CD4-positive, alpha-beta T cell (primary cell): ENCODE data around the gene GULP1. TPM values are rescaled to one million over a fixed set of nuclear protein-coding genes. Genes with fewer than 3 reads are reported as not detected.
"Not testable (repeated sequence)": the region's sequence is repeated elsewhere in the genome, so short reads cannot be mapped to it uniquely, and the experiment has no call there.

Experiments
- ATAC-seq: fragments of 200-7000 bp; cut with Tn5 transposase; one replicate; pipeline ENCODE4 v1.10.0; 2022; ENCODE audit warnings: mild to moderate bottlenecking; ENCODE audit not compliant: poor library complexity
- CTCF ChIA-PET: fragments of 350-600 bp; sonication (Branson Sonifier 250); formaldehyde crosslinking; loops from one replicate; lab custom pipeline; 2021; ENCODE audit warnings: antibody characterized with exemption, inconsistent platforms; lab: Charles Lee
- POLR2A ChIA-PET: fragments of 350-600 bp; sonication (Branson Sonifier 250); formaldehyde crosslinking; loops from one replicate; lab custom pipeline; 2021; ENCODE audit warnings: antibody characterized with exemption, inconsistent platforms; lab: Charles Lee
- DNase-seq, 14 experiments: peaks; one replicate each; pipeline ENCODE4 v3.0.0-alpha.2; 2013 to 2020; ENCODE audit warnings: mixed read lengths in 2 of 14
- H3K27ac ChIP-seq, 2 donors: one replicate each; pipeline versions ENCODE4 v1.5.1 to v1.7.0; 2013; ENCODE audit warnings: low read length in 2 of 2, low read depth in 1 of 2, mild to moderate bottlenecking in 1 of 2
- H3K27me3 ChIP-seq, 2 experiments: 1 replicate in 1 of 2; 2 replicates in 1 of 2; pipeline versions ENCODE4 v1.6.1 to v1.7.0; 2013; ENCODE audit warnings: low read length in 2 of 2, control low read depth in 1 of 2, mild to moderate bottlenecking in 1 of 2, moderate library complexity in 1 of 2; ENCODE audit not compliant: insufficient read depth in 2 of 2, control insufficient read depth in 1 of 2
- H3K36me3 ChIP-seq: one replicate; pipeline ENCODE4 v1.6.1; 2013; ENCODE audit warnings: low read length, control low read depth; ENCODE audit not compliant: insufficient read depth
- H3K4me1 ChIP-seq: one replicate; pipeline ENCODE4 v1.6.1; 2013; ENCODE audit warnings: low read length, control low read depth; ENCODE audit not compliant: insufficient read depth
- H3K4me3 ChIP-seq: one replicate; pipeline ENCODE4 v1.5.1; 2013; ENCODE audit warnings: mild to moderate bottlenecking, low read length, moderate library complexity
- H3K9me3 ChIP-seq, 2 experiments: 1 replicate in 1 of 2; 2 replicates in 1 of 2; pipeline versions ENCODE4 v1.6.1 to v1.7.0; 2013; ENCODE audit warnings: low read length in 2 of 2, mild to moderate bottlenecking in 2 of 2, control low read depth in 1 of 2, moderate library complexity in 1 of 2; ENCODE audit not compliant: control insufficient read depth in 1 of 2, insufficient read depth in 1 of 2
- H3K27ac Mint-ChIP-seq: one replicate; pipeline ENCODE4 v1.8.0; 2020; ENCODE audit warnings: mixed read lengths
- H3K27me3 Mint-ChIP-seq: one replicate; pipeline ENCODE4 v1.8.0; 2021; ENCODE audit warnings: mixed read lengths
- H3K36me3 Mint-ChIP-seq: one replicate; pipeline ENCODE4 v1.8.0; 2021; ENCODE audit warnings: low read depth, mixed read lengths
- H3K4me1 Mint-ChIP-seq: one replicate; pipeline ENCODE4 v1.8.0; 2021; ENCODE audit warnings: low read depth, mixed read lengths
- H3K4me3 Mint-ChIP-seq: one replicate; pipeline ENCODE4 v1.8.0; 2020; ENCODE audit warnings: mild to moderate bottlenecking, mixed read lengths
- H3K9me3 Mint-ChIP-seq: one replicate; pipeline ENCODE4 v1.8.0; 2020; ENCODE audit warnings: mixed read lengths
- CTCF ChIP-seq: fragments of 200-600 bp; IDR thresholded peaks from one replicate; pipeline ENCODE4 v1.8.0; 2022; ENCODE audit warnings: antibody characterized with exemption, mild to moderate bottlenecking
- intact Hi-C, 2 experiments: fragments of 100-400 bp; cut with DNase I in 1 of 2; cut with micrococcal nuclease in 1 of 2; formaldehyde crosslinking; loops; one replicate each; pipeline versions ENCODE4 v1.15.1 to v1.9.0; 2023 to 2025; cut with DNase I, micrococcal nuclease
- total RNA-seq, 174 experiments: library from RNA in 2 of 174; stranded (reverse) in 2 of 174; gene quantifications; one replicate each; pipeline ENCODE4 v1.2.3 and lab custom pipeline; 2021 to 2026

GULP1 gene
- total RNA-seq, 2 experiments from 2014 or later = not detected

GRCh38 chr2:188279093-188279445 is 12.6 kb upstream of the GULP1 start:
- DNase-seq (no peak), ATAC-seq (no peak)
- TF ChIP-seq CTCF = no peak
- no peak overlapping the region for H3K27ac Mint-ChIP-seq
- no peaks in the 10 kb centered on the region for H3K27me3 Mint-ChIP-seq
- Histone ChIP-seq H3K27me3 (no peaks in the 10 kb centered on the region), H3K27ac (no peak overlapping the region), H3K36me3 (no peaks in the 10 kb centered on the region), H3K4me3 (no peak overlapping the region), H3K4me1 (no peaks in the 10 kb centered on the region), H3K9me3 (no peaks in the 10 kb centered on the region)
- H3K4me3 Mint-ChIP-seq = no peak overlapping the region
- intact Hi-C loops = no loop called here
- H3K9me3 Mint-ChIP-seq = no peaks in the 10 kb centered on the region
- no peaks in the 10 kb centered on the region for H3K36me3 Mint-ChIP-seq
- CTCF ChIA-PET = no interaction called here
- POLR2A ChIA-PET = interaction anchor here (0.7 kb wide), 1 partner anchor 70 kb away, joined by 3 read pairs; no protein-coding TSS in a partner anchor
- H3K4me1 Mint-ChIP-seq = no peaks in the 10 kb centered on the region

- intact Hi-C loops = no loop called here
- POLR2A ChIA-PET = no interaction called here
- H3K27me3 Mint-ChIP-seq = no peaks in the 10 kb centered on the region
- Histone ChIP-seq H3K4me1 (no peaks in the 10 kb centered on the region), H3K9me3 (no peaks in the 10 kb centered on the region), H3K27ac (no peak overlapping the region), H3K36me3 (no peaks in the 10 kb centered on the region), H3K4me3 (no peak overlapping the region), H3K27me3 (no peaks in the 10 kb centered on the region)
- H3K27ac Mint-ChIP-seq = no peak overlapping the region
- H3K36me3 Mint-ChIP-seq = no peaks in the 10 kb centered on the region
- no peak overlapping the region for H3K4me3 Mint-ChIP-seq
- ATAC-seq (no peak), DNase-seq (no peak)
- no peaks in the 10 kb centered on the region for H3K4me1 Mint-ChIP-seq
- CTCF ChIA-PET = no interaction called here
- peaks cover 2% of the 10 kb centered on the region for H3K9me3 Mint-ChIP-seq
- no peak for TF ChIP-seq CTCF
Measured at GRCh38 chr2:188280811-188281222, 10.9 kb upstream of the GULP1 start.

GRCh38 chr2:188282907-188283306 is 8.8 kb upstream of the GULP1 start:
- ATAC-seq = no peak
- POLR2A ChIA-PET = no interaction called here

GRCh38 chr2:188284251-188284650 is 7.4 kb upstream of the GULP1 start:
- H3K4me3 ChIP-seq, H3K4me3 Mint-ChIP-seq, intact Hi-C loops, H3K27ac ChIP-seq, H3K27ac Mint-ChIP-seq, H3K9me3 Mint-ChIP-seq, H3K27me3 Mint-ChIP-seq, H3K9me3 ChIP-seq, H3K4me1 ChIP-seq, ATAC-seq, H3K4me1 Mint-ChIP-seq, CTCF ChIA-PET, H3K27me3 ChIP-seq, POLR2A ChIA-PET, H3K36me3 Mint-ChIP-seq, DNase-seq, H3K36me3 ChIP-seq: not testable (repeated sequence)

More at GRCh38 chr2:188282907-188283306, 8.8 kb upstream of the GULP1 start:
- Histone ChIP-seq H3K27me3 (no peaks in the 10 kb centered on the region), H3K4me1 (no peaks in the 10 kb centered on the region), H3K9me3 (no peaks in the 10 kb centered on the region), H3K27ac (no peak overlapping the region), H3K36me3 (no peaks in the 10 kb centered on the region), H3K4me3 (no peak overlapping the region)
- H3K27me3 Mint-ChIP-seq = peaks cover 2% of the 10 kb centered on the region
- H3K9me3 Mint-ChIP-seq = peaks cover 2% of the 10 kb centered on the region
- H3K27ac Mint-ChIP-seq = no peak overlapping the region
- TF ChIP-seq CTCF = no peak
- H3K36me3 Mint-ChIP-seq = no peaks in the 10 kb centered on the region
- CTCF ChIA-PET = no interaction called here
- no peaks in the 10 kb centered on the region for H3K4me1 Mint-ChIP-seq
- H3K4me3 Mint-ChIP-seq = no peak overlapping the region
- intact Hi-C loops = no loop called here
- DNase-seq = no peak
